SH-SY5Y (cell line): ENCODE results near the gene FSHR.

Source experiments
- GATA2 ChIP-seq: IDR thresholded peaks from 2 replicates; pipeline ENCODE4 v1.6.1; 2011; ENCODE audit warnings: mild to moderate bottlenecking, low read depth, low read length
- GATA3 ChIP-seq: IDR thresholded peaks from 2 replicates; pipeline ENCODE4 v1.6.1; 2011; ENCODE audit warnings: low read depth, mild to moderate bottlenecking, low read length, moderate library complexity

- TF ChIP-seq GATA2 (no peak), GATA3 (no peak)
These were observed 113.3 kb downstream of the FSHR start for GRCh38 chr2:49041061-49041460.
